Measurements from ENCODE around the gene CHIC2. TPM values are rescaled to one million over a fixed set of nuclear protein-coding genes. Genes with fewer than 3 reads are reported as not detected.

The CHIC2 gene
- total RNA-seq, 1 donor from 2014 or later = 28.9 TPM

GRCh38 chr4:54016504-54016903 is 47.9 kb downstream of the CHIC2 start:
- no peak for TF ChIP-seq CTCF (IDR thresholded peaks at IDR 0.05; ENCODE audit: insufficient read depth, low read length, poor library complexity, severe bottlenecking)
- Histone ChIP-seq H3K4me3 (ENCODE audit: low read depth, low read length) (no peak overlapping the region), H3K36me3 (ENCODE audit: control insufficient read depth, insufficient read depth, low read length) (no peaks in the 10 kb centered on the region), H3K27me3 (ENCODE audit: control insufficient read depth, insufficient read depth, low read length) (no peaks in the 10 kb centered on the region)
- no peak for DNase-seq (ENCODE audit: low read depth)

GRCh38 chr4:54015423-54016030 is 48.9 kb downstream of the CHIC2 start:
- Histone ChIP-seq H3K36me3 (ENCODE audit: control insufficient read depth, insufficient read depth, low read length) (no peaks in the 10 kb centered on the region), H3K4me3 (ENCODE audit: low read depth, low read length) (no peak overlapping the region), H3K27me3 (ENCODE audit: control insufficient read depth, insufficient read depth, low read length) (no peaks in the 10 kb centered on the region)
- TF ChIP-seq CTCF (IDR thresholded peaks at IDR 0.05; ENCODE audit: insufficient read depth, low read length, poor library complexity, severe bottlenecking) = no peak
- DNase-seq (ENCODE audit: low read depth) = no peak

- TF ChIP-seq CTCF (IDR thresholded peaks at IDR 0.05; ENCODE audit: insufficient read depth, low read length, poor library complexity, severe bottlenecking) = no peak
- H3K36me3 ChIP-seq (ENCODE audit: control insufficient read depth, insufficient read depth, low read length) = no peaks in the 10 kb centered on the region
- no peaks in the 10 kb centered on the region for H3K27me3 ChIP-seq (ENCODE audit: control insufficient read depth, insufficient read depth, low read length)
- H3K4me3 ChIP-seq (ENCODE audit: low read depth, low read length) = no peak overlapping the region
- DNase-seq (ENCODE audit: low read depth) = no peak
Observed at GRCh38 chr4:54014666-54015160, 49.7 kb downstream of the CHIC2 start.

- TF ChIP-seq CTCF (IDR thresholded peaks at IDR 0.05; ENCODE audit: insufficient read depth, low read length, poor library complexity, severe bottlenecking) = no peak
- no peak for DNase-seq (ENCODE audit: low read depth)
- Histone ChIP-seq H3K36me3 (ENCODE audit: control insufficient read depth, insufficient read depth, low read length) (no peaks in the 10 kb centered on the region), H3K4me3 (ENCODE audit: low read depth, low read length) (no peak overlapping the region), H3K27me3 (ENCODE audit: control insufficient read depth, insufficient read depth, low read length) (no peaks in the 10 kb centered on the region)
Observed at GRCh38 chr4:54011201-54011600, 53.2 kb downstream of the CHIC2 start.

- DNase-seq (ENCODE audit: low read depth) = no peak
- Histone ChIP-seq H3K36me3 (ENCODE audit: control insufficient read depth, insufficient read depth, low read length) (no peaks in the 10 kb centered on the region), H3K27me3 (ENCODE audit: control insufficient read depth, insufficient read depth, low read length) (no peaks in the 10 kb centered on the region), H3K4me3 (ENCODE audit: low read depth, low read length) (no peak overlapping the region)
- no peak for TF ChIP-seq CTCF (IDR thresholded peaks at IDR 0.05; ENCODE audit: insufficient read depth, low read length, poor library complexity, severe bottlenecking)
Observed at GRCh38 chr4:54006755-54007154, 57.6 kb downstream of the CHIC2 start.

- H3K36me3 ChIP-seq (ENCODE audit: control insufficient read depth, insufficient read depth, low read length) = no peaks in the 10 kb centered on the region
- DNase-seq (ENCODE audit: low read depth) = peak; percentile 2
- no peak for TF ChIP-seq CTCF (IDR thresholded peaks at IDR 0.05; ENCODE audit: insufficient read depth, low read length, poor library complexity, severe bottlenecking)
- no peaks in the 10 kb centered on the region for H3K27me3 ChIP-seq (ENCODE audit: control insufficient read depth, insufficient read depth, low read length)
- H3K4me3 ChIP-seq (ENCODE audit: low read depth, low read length) = no peak overlapping the region
Observed at GRCh38 chr4:54005475-54005874, 58.9 kb downstream of the CHIC2 start.

Data from kidney epithelial cell (primary cell).